Caco-2 (cell line): ENCODE measurements around the gene NHEJ1. TPM values are rescaled to one million over a fixed set of nuclear protein-coding genes. Genes with fewer than 3 reads are reported as not detected.

Experiments
- BruUV-seq: library from RNA; stranded (reverse); fragments of 400-500 nt; replicated peaks from 2 replicates; lab custom pipeline; 2021; lab: Mats Ljungman, UMichigan
- CTCF ChIA-PET: fragments of 300-600 bp; sonication (Branson Sonifier 250); formaldehyde crosslinking; loops from one replicate; lab custom pipeline; 2022; ENCODE audit warnings: antibody characterized with exemption; lab: Charles Lee
- POLR2A ChIA-PET: fragments of 300-600 bp; sonication (Branson Sonifier 250); formaldehyde crosslinking; loops from one replicate; lab custom pipeline; 2022; ENCODE audit warnings: antibody characterized with exemption; lab: Charles Lee
- DNase-seq, 2 experiments: peaks; one replicate each; pipeline versions ENCODE4 v3.0.0 to v3.0.0-alpha.2; 2020 to 2022
- H3K27me3 ChIP-seq: replicated peaks from 2 replicates; pipeline ENCODE4 v1.6.0; 2011; ENCODE audit warnings: low read length; ENCODE audit not compliant: control insufficient read depth, insufficient read depth
- H3K36me3 ChIP-seq: 2 replicates; pipeline ENCODE4 v1.5.1; 2011; ENCODE audit warnings: low read length; ENCODE audit not compliant: control insufficient read depth, insufficient read depth
- H3K4me1 ChIP-seq: fragments of 250-450 bp; sonication (Bioruptor Pico); 2 replicates; pipeline ENCODE4 v1.5.1; 2020; ENCODE audit warnings: mild to moderate bottlenecking
- H3K4me3 ChIP-seq: 2 replicates; pipeline ENCODE4 v1.5.1; 2011; ENCODE audit warnings: low read depth, mild to moderate bottlenecking, control low read depth, low read length
- H3K9me3 ChIP-seq: fragments of 250-450 bp; sonication (Bioruptor Pico); 2 replicates; pipeline ENCODE4 v1.5.1; 2020; ENCODE audit warnings: mild to moderate bottlenecking, moderate library complexity
- H3K27ac Mint-ChIP-seq: one replicate; pipeline ENCODE4 v1.8.0; 2022; ENCODE audit warnings: mixed read lengths; ENCODE audit not compliant: unreplicated experiment
- H3K27me3 Mint-ChIP-seq: one replicate; pipeline ENCODE4 v1.8.0; 2022; ENCODE audit warnings: mixed read lengths; ENCODE audit not compliant: insufficient read depth, unreplicated experiment
- H3K36me3 Mint-ChIP-seq: one replicate; pipeline ENCODE4 v1.8.0; 2022; ENCODE audit warnings: mild to moderate bottlenecking, mixed read lengths; ENCODE audit not compliant: insufficient read depth, unreplicated experiment
- H3K4me1 Mint-ChIP-seq: one replicate; pipeline ENCODE4 v1.8.0; 2022; ENCODE audit warnings: low read depth, mixed read lengths; ENCODE audit not compliant: unreplicated experiment
- H3K4me3 Mint-ChIP-seq: one replicate; pipeline ENCODE4 v1.8.0; 2022; ENCODE audit warnings: mild to moderate bottlenecking, moderate library complexity, mixed read lengths; ENCODE audit not compliant: unreplicated experiment
- H3K9me3 Mint-ChIP-seq: one replicate; pipeline ENCODE4 v1.8.0; 2022; ENCODE audit warnings: mixed read lengths; ENCODE audit not compliant: unreplicated experiment
- CTCF ChIP-seq, 2 experiments: fragments of 200-600 bp in 1 of 2; IDR thresholded peaks; 1 replicate in 1 of 2; 2 replicates in 1 of 2; pipeline versions ENCODE4 v1.5.1 to v1.8.0; 2011 to 2022; ENCODE audit warnings: antibody characterized with exemption in 1 of 2, control low read depth in 1 of 2, inconsistent platforms in 1 of 2, low read depth in 1 of 2, low read length in 1 of 2, mild to moderate bottlenecking in 1 of 2, moderate library complexity in 1 of 2; ENCODE audit not compliant: insufficient read depth in 1 of 2, severe bottlenecking in 1 of 2, unreplicated experiment in 1 of 2
- intact Hi-C: fragments of 100-400 bp; cut with micrococcal nuclease; formaldehyde crosslinking; loops from one replicate; pipeline ENCODE4 v1.10.0; 2022; ENCODE audit not compliant: unreplicated experiment
- total RNA-seq: library from RNA; stranded (reverse); gene quantifications from 2 replicates; pipeline ENCODE4 v1.2.3, GENCODE V29; 2022

Gene NHEJ1
- total RNA-seq, 1 experiment from 2014 or later = 29.6 TPM

- Mint-ChIP-seq H3K4me1 (peaks cover 8% of the 10 kb centered on the region), H3K27ac (no peak overlapping the region), H3K9me3 (no peaks in the 10 kb centered on the region), H3K27me3 (no peaks in the 10 kb centered on the region), H3K36me3 (peaks cover 33% of the 10 kb centered on the region), H3K4me3 (no peak overlapping the region)
- Histone ChIP-seq H3K4me3 (no peak overlapping the region), H3K27me3 (no peaks in the 10 kb centered on the region; the same call in 1 of the 2 replicates), H3K4me1 (peaks cover 7% of the 10 kb centered on the region), H3K9me3 (no peaks in the 10 kb centered on the region), H3K36me3 (peaks cover 6% of the 10 kb centered on the region)
- TF ChIP-seq CTCF (IDR thresholded peaks at IDR 0.05; ENCODE audit: insufficient read depth in 1 of 2, low read depth in 1 of 2, low read length in 1 of 2, severe bottlenecking in 1 of 2, unreplicated experiment in 1 of 2) = no peak
- POLR2A ChIA-PET = no interaction called here
- no peak for DNase-seq
- no TSS peak for BruUV-seq
- intact Hi-C loops = no loop called here
- CTCF ChIA-PET = interaction anchor here (0.6 kb wide), 1 partner anchor 202 kb away, joined by 5 read pairs; no protein-coding TSS in a partner anchor
These were observed 21.9 kb upstream of the NHEJ1 start for GRCh38 chr2:219182331-219183150.

GRCh38 chr2:219181531-219181930, 20.9 kb upstream of the NHEJ1 start:
- intact Hi-C loops = no loop called here
- Mint-ChIP-seq H3K9me3 (no peaks in the 10 kb centered on the region), H3K4me3 (no peak overlapping the region), H3K4me1 (peaks cover 8% of the 10 kb centered on the region), H3K36me3 (peaks cover 39% of the 10 kb centered on the region), H3K27ac (no peak overlapping the region), H3K27me3 (no peaks in the 10 kb centered on the region)
- ChIA-PET CTCF (interaction anchor here (0.7 kb wide), 1 partner anchor 24 kb away, joined by 3 read pairs; no protein-coding TSS in a partner anchor), POLR2A (no interaction called here)
- H3K9me3 ChIP-seq = no peaks in the 10 kb centered on the region
- TF ChIP-seq CTCF (IDR thresholded peaks at IDR 0.05; ENCODE audit: insufficient read depth in 1 of 2, low read depth in 1 of 2, low read length in 1 of 2, severe bottlenecking in 1 of 2, unreplicated experiment in 1 of 2) = no peak
- H3K36me3 ChIP-seq = peaks cover 6% of the 10 kb centered on the region
- BruUV-seq = no TSS peak
- H3K4me3 ChIP-seq = no peak overlapping the region
- peaks cover 7% of the 10 kb centered on the region for H3K4me1 ChIP-seq
- no peak for DNase-seq
- no peaks in the 10 kb centered on the region; the same call in 1 of the 2 replicates for H3K27me3 ChIP-seq

GRCh38 chr2:219180961-219181360, 20.3 kb upstream of the NHEJ1 start:
- DNase-seq = no peak
- Mint-ChIP-seq H3K4me3 (no peak overlapping the region), H3K4me1 (peaks cover 8% of the 10 kb centered on the region), H3K36me3 (peaks cover 39% of the 10 kb centered on the region), H3K27ac (no peak overlapping the region), H3K27me3 (no peaks in the 10 kb centered on the region), H3K9me3 (no peaks in the 10 kb centered on the region)
- H3K4me3 ChIP-seq = no peak overlapping the region
- intact Hi-C loops = no loop called here
- no peak for TF ChIP-seq CTCF (IDR thresholded peaks at IDR 0.05; ENCODE audit: insufficient read depth in 1 of 2, low read depth in 1 of 2, low read length in 1 of 2, severe bottlenecking in 1 of 2, unreplicated experiment in 1 of 2)
- no peaks in the 10 kb centered on the region for H3K9me3 ChIP-seq
- H3K27me3 ChIP-seq = no peaks in the 10 kb centered on the region; the same call in 1 of the 2 replicates
- CTCF ChIA-PET = interaction anchor here (0.7 kb wide), 1 partner anchor 25 kb away, joined by 3 read pairs; no protein-coding TSS in a partner anchor
- POLR2A ChIA-PET = no interaction called here
- peaks cover 7% of the 10 kb centered on the region for H3K4me1 ChIP-seq
- no TSS peak for BruUV-seq
- H3K36me3 ChIP-seq = peaks cover 6% of the 10 kb centered on the region
